Adrenal gland (tissue), 12 donors: ENCODE data around the gene MITF. TPM values are rescaled to one million over a fixed set of nuclear protein-coding genes. Genes with fewer than 3 reads are reported as not detected.

Experiments
- DNase-seq, 7 donors: peaks; one replicate each; pipeline ENCODE4 v3.0.0-alpha.2; 2019 to 2020
- H3K27ac ChIP-seq, 5 donors: fragments of 200-600 bp; sonication (generic) in 4 of 5; 1 replicate in 3 of 5; 2 replicates in 2 of 5; pipeline versions ENCODE4 v1.5.1 to v1.8.0; 2016 to 2020; ENCODE audit warnings: mild to moderate bottlenecking in 1 of 5
- H3K27me3 ChIP-seq: fragments of 200-600 bp; 2 replicates; pipeline ENCODE4 v1.8.0; 2021
- H3K36me3 ChIP-seq, 2 donors: fragments of 200-600 bp; replicated peaks in 1 of 2; 1 replicate in 1 of 2; 2 replicates in 1 of 2; pipeline versions ENCODE4 v1.5.1 to v1.8.0; 2018 to 2022
- H3K4me1 ChIP-seq, 2 donors: fragments of 200-600 bp; replicated peaks in 1 of 2; 1 replicate in 1 of 2; 2 replicates in 1 of 2; pipeline versions ENCODE4 v1.5.1 to v1.8.0; 2018 to 2021
- H3K4me3 ChIP-seq, 4 donors: fragments of 200-600 bp; sonication (generic) in 3 of 4; one replicate each; pipeline ENCODE4 v1.5.1; 2016 to 2018
- H3K9me3 ChIP-seq, 3 donors: fragments of 200-600 bp; sonication (generic) in 1 of 3; replicated peaks in 1 of 3; 1 replicate in 2 of 3; 2 replicates in 1 of 3; pipeline versions ENCODE4 v1.5.1 to v1.8.0; 2016 to 2021
- POLR2A ChIP-seq, 2 donors: fragments of 450-650 bp; IDR thresholded peaks; one replicate each; pipeline ENCODE4 v1.6.1; 2017; ENCODE audit warnings: antibody characterized with exemption in 2 of 2, mild to moderate bottlenecking in 2 of 2, moderate library complexity in 1 of 2
- WGBS, 4 donors: extraction: QIAGEN DNeasy Blood & Tissue Kit in 2 of 4; methylation state at CpG; one replicate each; pipeline versions ENCODE4 v1.1.5 to v1.1.7; 2013 to 2017; 5-methylcytosine and 5-hydroxymethylcytosine counted together
- intact Hi-C, 2 donors: fragments of 100-400 bp; cut with DNase I; formaldehyde crosslinking; loops; one replicate each; pipeline versions ENCODE4 v1.14.1 to v1.15.0; 2022 to 2023
- polyA plus RNA-seq, 3 donors: library from polyadenylated mRNA; stranded (reverse); fragments of 200-250 nt in 2 of 3; fragments of 350-450 nt in 1 of 3; fragmentation: Illumina TruSeq in 1 of 3; extraction: RNeasy Lipid Tissue Mini Kit (QIAGEN cat#74804) in 1 of 3; gene quantifications; one replicate each; pipeline ENCODE4 v1.2.3, GENCODE V29; 2013 to 2014
- total RNA-seq, 9 donors: library from RNA; depleted of rRNA in 4 of 9; stranded (reverse); fragments of >200 nt in 4 of 9; fragments of 120-200 nt in 1 of 9; fragmentation: NEBNext Ultra II Directional in 1 of 9; extraction: Animal tissue kit (Norgen Biotek cat#: 25700) in 1 of 9; gene quantifications; one replicate each; pipeline versions ENCODE4 v1.1.0 to v1.2.4, GENCODE V29; 2013 to 2023
- TF ChIP-seq, protein P1 (sequence below), 6 experiments: fragments of 450-650 bp in 4 of 6; fragments of 200-600 bp in 2 of 6; sonication (generic) in 1 of 6; IDR thresholded peaks; 1 replicate in 5 of 6; 2 replicates in 1 of 6; pipeline versions ENCODE4 v1.5.1 to v1.8.0; 2016 to 2021; ENCODE audit warnings: antibody characterized with exemption in 6 of 6, mild to moderate bottlenecking in 2 of 6, moderate library complexity in 1 of 6
- donor health status: healthy with polysubstance abuse.
- donor health status: Bipolar disorder and iron deficiency.
- donor health status: DM: yes; HTN: yes; CAD: no.
- donor health status: DM: no; HTN: no; CAD: no.
- donor health status: DM: no; HTN: no; CAD: no.
- donor health status: DM: yes; HTN: yes; CAD: no.

MITF gene
- total and polyA plus RNA-seq, 12 donors, result 2.4 to 23.4 (median 10.6) TPM

DNA sequence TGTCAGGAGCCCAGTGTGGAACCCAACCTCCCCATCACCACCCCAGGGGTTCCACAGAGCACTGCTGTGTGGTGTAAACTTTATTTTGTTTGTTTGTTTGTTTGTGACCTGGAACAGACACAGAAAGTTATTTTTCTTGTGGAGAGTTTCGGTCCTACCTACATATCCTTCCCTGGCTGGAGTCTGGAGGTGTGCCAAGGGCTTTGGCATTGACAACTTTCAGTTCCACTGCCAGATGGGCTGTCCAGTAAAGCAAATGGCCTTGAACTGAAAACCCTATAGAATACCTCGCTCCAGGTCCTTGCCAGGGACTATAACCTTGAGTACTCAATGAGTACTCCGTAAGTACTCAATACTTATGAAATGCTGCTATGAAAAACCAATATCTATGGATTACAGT, 103.5 kb downstream of the MITF start:
- Histone ChIP-seq H3K27me3 (no peaks in the 10 kb centered on the region), H3K9me3 (no peaks in the 10 kb centered on the region), H3K36me3 (no peaks in the 10 kb centered on the region), H3K4me1 (peaks cover 0 to 11% of the 10 kb centered on the region in 2 donors), H3K4me3 (no peak overlapping the region), H3K27ac (no peak overlapping the region)
- 39 to 69% (median 47%) methylated on average over 3 of the region's 3 CpGs for WGBS, 4 donors
- TF ChIP-seq, protein P1, sequence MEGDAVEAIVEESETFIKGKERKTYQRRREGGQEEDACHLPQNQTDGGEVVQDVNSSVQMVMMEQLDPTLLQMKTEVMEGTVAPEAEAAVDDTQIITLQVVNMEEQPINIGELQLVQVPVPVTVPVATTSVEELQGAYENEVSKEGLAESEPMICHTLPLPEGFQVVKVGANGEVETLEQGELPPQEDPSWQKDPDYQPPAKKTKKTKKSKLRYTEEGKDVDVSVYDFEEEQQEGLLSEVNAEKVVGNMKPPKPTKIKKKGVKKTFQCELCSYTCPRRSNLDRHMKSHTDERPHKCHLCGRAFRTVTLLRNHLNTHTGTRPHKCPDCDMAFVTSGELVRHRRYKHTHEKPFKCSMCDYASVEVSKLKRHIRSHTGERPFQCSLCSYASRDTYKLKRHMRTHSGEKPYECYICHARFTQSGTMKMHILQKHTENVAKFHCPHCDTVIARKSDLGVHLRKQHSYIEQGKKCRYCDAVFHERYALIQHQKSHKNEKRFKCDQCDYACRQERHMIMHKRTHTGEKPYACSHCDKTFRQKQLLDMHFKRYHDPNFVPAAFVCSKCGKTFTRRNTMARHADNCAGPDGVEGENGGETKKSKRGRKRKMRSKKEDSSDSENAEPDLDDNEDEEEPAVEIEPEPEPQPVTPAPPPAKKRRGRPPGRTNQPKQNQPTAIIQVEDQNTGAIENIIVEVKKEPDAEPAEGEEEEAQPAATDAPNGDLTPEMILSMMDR (IDR thresholded peaks at IDR 0.05), result no peak
- TF ChIP-seq POLR2A (IDR thresholded peaks at IDR 0.05), result no peak
- peak in 3 of 7 donors; percentile 20 to 25 (median 20) for DNase-seq
- intact Hi-C loops, result no loop called here

DNA sequence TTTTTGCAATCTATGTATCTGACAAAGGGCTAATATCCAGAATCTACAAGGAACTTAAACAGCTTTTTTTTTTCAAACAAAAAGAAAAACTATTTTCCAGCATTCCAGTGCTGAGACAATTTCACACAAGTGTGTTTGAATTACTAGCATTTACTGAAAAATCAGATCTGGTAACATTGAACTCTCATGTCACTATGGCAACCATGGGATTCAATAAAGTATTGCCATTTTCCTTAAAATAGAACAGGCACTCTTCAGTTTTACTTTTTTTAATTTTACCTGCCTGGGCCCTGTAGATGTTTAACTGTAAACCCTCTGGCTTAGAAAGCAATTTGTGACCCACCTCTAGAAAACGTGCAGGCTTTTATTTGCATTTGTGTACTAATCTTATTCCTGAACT, 105.4 kb downstream of the MITF start:
- intact Hi-C loops, result no loop called here
- H3K27me3 ChIP-seq, result no peaks in the 10 kb centered on the region

GRCh38 chr3:69847303-69847702, 108.0 kb downstream of the MITF start:
- H3K4me1 ChIP-seq, result no peaks in the 10 kb centered on the region
- H3K36me3 ChIP-seq, result no peaks in the 10 kb centered on the region
- no peak for DNase-seq
- no peak for TF ChIP-seq POLR2A (IDR thresholded peaks at IDR 0.05)
- TF ChIP-seq, protein P1 (IDR thresholded peaks at IDR 0.05), result no peak
- H3K9me3 ChIP-seq, result no peaks in the 10 kb centered on the region
- no peak overlapping the region for H3K4me3 ChIP-seq
- H3K27me3 ChIP-seq, result no peaks in the 10 kb centered on the region
- H3K27ac ChIP-seq, result no peak overlapping the region
- intact Hi-C loops, result no loop called here
- WGBS, 4 donors, result 95 to 98% (median 96%) methylated on average over 3 of the region's 3 CpGs

More for the DNA sequence above, 105.4 kb downstream of the MITF start:
- 88 to 95% (median 89%) methylated on average over 1 of the region's 1 CpG for WGBS, 4 donors
- no peak for TF ChIP-seq POLR2A (IDR thresholded peaks at IDR 0.05)
- TF ChIP-seq, protein P1 (IDR thresholded peaks at IDR 0.05), result no peak
- H3K36me3 ChIP-seq, result no peaks in the 10 kb centered on the region
- H3K27ac ChIP-seq, result no peak overlapping the region
- no peak overlapping the region for H3K4me3 ChIP-seq
- H3K9me3 ChIP-seq, result no peaks in the 10 kb centered on the region
- no peak for DNase-seq
- peaks cover 0 to 6% of the 10 kb centered on the region in 2 donors for H3K4me1 ChIP-seq

DNA sequence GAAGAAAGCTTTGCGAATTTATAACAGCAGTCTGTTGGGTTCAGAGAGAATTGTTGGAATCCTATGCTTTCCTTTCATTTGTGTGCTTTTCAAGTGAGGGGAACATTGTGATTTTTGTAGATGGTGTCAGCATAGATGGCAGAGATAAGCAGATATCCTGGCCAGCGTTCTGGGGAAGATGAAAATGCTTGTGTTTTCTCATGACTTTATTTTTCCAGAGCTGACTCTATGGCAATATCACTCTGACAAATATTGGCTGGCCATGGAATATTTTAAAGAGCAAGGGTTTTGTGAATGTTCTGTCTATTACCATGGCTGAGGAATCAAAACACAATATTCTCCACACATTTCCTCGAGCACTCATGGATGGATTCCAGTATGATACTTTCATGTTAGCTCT, 108.8 kb downstream of the MITF start:
- 66 to 83% (median 77%) methylated on average over 3 of the region's 3 CpGs for WGBS, 4 donors
- Histone ChIP-seq H3K36me3 (no peaks in the 10 kb centered on the region), H3K27me3 (no peaks in the 10 kb centered on the region), H3K4me3 (no peak overlapping the region), H3K4me1 (no peaks in the 10 kb centered on the region), H3K27ac (no peak overlapping the region), H3K9me3 (no peaks in the 10 kb centered on the region)
- intact Hi-C loops, result no loop called here
- TF ChIP-seq, protein P1 (IDR thresholded peaks at IDR 0.05), result no peak
- no peak for TF ChIP-seq POLR2A (IDR thresholded peaks at IDR 0.05)
- DNase-seq, result no peak
